ENCODE data around the gene PRKG1. TPM values are rescaled to one million over a fixed set of nuclear protein-coding genes. Genes with fewer than 3 reads are reported as not detected.

The PRKG1 gene
- total RNA-seq, 5 donors from 2014 or later (not counting 1 experiment from before 2014, with no cell fraction given) = 0.03 to 0.26 (median 0.19) TPM; not detected in 1

GRCh38 chr10:51394039-51394438 is 319.8 kb downstream of the PRKG1 start:
- Mint-ChIP-seq H3K4me1 (no peaks in the 10 kb centered on the region), H3K27ac (no peak overlapping the region), H3K36me3 (no peaks in the 10 kb centered on the region), H3K4me3 (no peak overlapping the region), H3K27me3 (no peaks in the 10 kb centered on the region), H3K9me3 (no peaks in the 10 kb centered on the region)
- H3K27ac ChIP-seq (ENCODE audit: low read length) = no peak overlapping the region
- WGBS (ENCODE audit: insufficient coverage) = 100% methylated on average over 1 of the region's 3 CpGs
- no peak overlapping the region for H3K4me3 ChIP-seq (ENCODE audit: control insufficient read depth in 1 of 2, extremely low read depth in 1 of 2, low read length in 1 of 2)
- no peaks in the 10 kb centered on the region for H3K36me3 ChIP-seq (ENCODE audit: control insufficient read depth in 2 of 2, extremely low read depth in 1 of 2, insufficient read depth in 1 of 2, low read length in 1 of 2)
- no peaks in the 10 kb centered on the region for H3K27me3 ChIP-seq (replicated peaks in 1 of 2; ENCODE audit: control insufficient read depth in 2 of 2, extremely low read depth in 1 of 2, insufficient read depth in 2 of 2, low read length in 1 of 2)
- no peak for DNase-seq
- CTCF ChIA-PET = no interaction called here
- POLR2A ChIA-PET = no interaction called here
- no peaks in the 10 kb centered on the region for H3K4me1 ChIP-seq (ENCODE audit: control insufficient read depth in 1 of 2, extremely low read depth in 1 of 2, insufficient read depth in 2 of 2, low read length in 2 of 2)
- H3K9me3 ChIP-seq = no peaks in the 10 kb centered on the region
- ATAC-seq (replicated peaks in 1 of 4) = no peak

DNA sequence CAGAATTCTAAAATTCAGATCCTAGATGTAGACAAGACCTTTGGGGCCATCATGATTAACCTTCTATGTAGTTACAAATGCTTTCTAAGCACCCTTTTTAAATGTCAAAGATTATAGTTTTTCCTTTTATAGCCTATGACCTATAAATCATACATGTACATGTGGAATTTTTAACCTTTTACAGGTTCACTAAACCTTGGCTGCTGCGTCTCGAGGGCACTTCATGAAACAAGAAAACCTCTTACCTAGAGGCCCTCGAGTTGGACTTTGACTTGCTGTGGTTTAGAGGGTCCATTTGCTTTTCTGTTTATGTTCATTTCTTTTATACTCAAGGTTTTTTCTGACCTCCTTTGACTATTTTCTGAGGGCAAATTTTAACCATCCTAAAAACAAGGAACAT is 323.0 kb downstream of the PRKG1 start:
- no peaks in the 10 kb centered on the region for H3K27me3 Mint-ChIP-seq
- no peaks in the 10 kb centered on the region for H3K9me3 Mint-ChIP-seq
- DNase-seq (no peak), ATAC-seq (replicated peaks in 1 of 4) (no peak)
- H3K27ac Mint-ChIP-seq = no peak overlapping the region
- ChIA-PET POLR2A (no interaction called here), CTCF (no interaction called here)
- H3K9me3 ChIP-seq = no peaks in the 10 kb centered on the region
- H3K4me3 Mint-ChIP-seq = no peak overlapping the region
- H3K27me3 ChIP-seq (replicated peaks in 1 of 2; ENCODE audit: control insufficient read depth in 2 of 2, extremely low read depth in 1 of 2, insufficient read depth in 2 of 2, low read length in 1 of 2) = no peaks in the 10 kb centered on the region
- H3K27ac ChIP-seq (ENCODE audit: low read length) = no peak overlapping the region
- no peak overlapping the region for H3K4me3 ChIP-seq (ENCODE audit: control insufficient read depth in 1 of 2, extremely low read depth in 1 of 2, low read length in 1 of 2)
- no peaks in the 10 kb centered on the region for H3K4me1 ChIP-seq (ENCODE audit: control insufficient read depth in 1 of 2, extremely low read depth in 1 of 2, insufficient read depth in 2 of 2, low read length in 2 of 2)
- no CpG with 5 or more reads among the region's 3 CpGs for WGBS (ENCODE audit: insufficient coverage)
- H3K4me1 Mint-ChIP-seq = no peaks in the 10 kb centered on the region
- H3K36me3 Mint-ChIP-seq = no peaks in the 10 kb centered on the region
- no peaks in the 10 kb centered on the region for H3K36me3 ChIP-seq (ENCODE audit: control insufficient read depth in 2 of 2, extremely low read depth in 1 of 2, insufficient read depth in 1 of 2, low read length in 1 of 2)

DNA sequence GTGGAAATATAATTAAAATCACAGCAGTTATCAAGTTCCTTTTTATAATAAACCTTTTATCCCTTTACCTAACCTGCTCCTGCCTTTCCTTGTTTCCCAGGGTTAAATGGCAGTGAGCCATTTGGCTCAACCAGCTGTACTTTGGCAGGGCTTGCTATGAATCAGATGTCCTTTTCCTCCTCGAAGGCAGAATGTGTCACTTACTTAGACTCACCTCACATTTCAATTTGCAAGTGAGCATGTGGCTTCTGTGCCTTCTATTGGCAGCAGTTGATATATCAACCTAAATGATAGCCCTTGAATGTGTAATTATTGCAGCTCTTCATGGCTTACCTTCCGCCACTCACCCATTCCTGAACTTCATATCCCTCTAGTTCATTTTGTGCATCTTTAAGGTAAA is 323.4 kb downstream of the PRKG1 start:
- Histone ChIP-seq H3K27ac (ENCODE audit: low read length) (no peak overlapping the region), H3K27me3 (replicated peaks in 1 of 2; ENCODE audit: control insufficient read depth in 2 of 2, extremely low read depth in 1 of 2, insufficient read depth in 2 of 2, low read length in 1 of 2) (no peaks in the 10 kb centered on the region), H3K4me3 (ENCODE audit: control insufficient read depth in 1 of 2, extremely low read depth in 1 of 2, low read length in 1 of 2) (no peak overlapping the region), H3K9me3 (no peaks in the 10 kb centered on the region), H3K4me1 (ENCODE audit: control insufficient read depth in 1 of 2, extremely low read depth in 1 of 2, insufficient read depth in 2 of 2, low read length in 2 of 2) (no peaks in the 10 kb centered on the region), H3K36me3 (ENCODE audit: control insufficient read depth in 2 of 2, extremely low read depth in 1 of 2, insufficient read depth in 1 of 2, low read length in 1 of 2) (no peaks in the 10 kb centered on the region)
- no peak for DNase-seq
- Mint-ChIP-seq H3K27me3 (no peaks in the 10 kb centered on the region), H3K4me1 (no peaks in the 10 kb centered on the region), H3K9me3 (no peaks in the 10 kb centered on the region), H3K27ac (no peak overlapping the region), H3K4me3 (no peak overlapping the region), H3K36me3 (no peaks in the 10 kb centered on the region)
- ATAC-seq (replicated peaks in 1 of 4) = no peak
- POLR2A ChIA-PET = no interaction called here
- no CpG with 5 or more reads among the region's 2 CpGs for WGBS (ENCODE audit: insufficient coverage)
- CTCF ChIA-PET = no interaction called here

GRCh38 chr10:51399840-51400239 is 325.6 kb downstream of the PRKG1 start:
- POLR2A ChIA-PET = interaction anchor here in 1 of 2 donors (0.7 kb wide), 1 partner anchor 22 kb away, joined by 3 read pairs; no protein-coding TSS in a partner anchor
- CTCF ChIA-PET = no interaction called here
- no peak for ATAC-seq (replicated peaks in 1 of 4)

DNA sequence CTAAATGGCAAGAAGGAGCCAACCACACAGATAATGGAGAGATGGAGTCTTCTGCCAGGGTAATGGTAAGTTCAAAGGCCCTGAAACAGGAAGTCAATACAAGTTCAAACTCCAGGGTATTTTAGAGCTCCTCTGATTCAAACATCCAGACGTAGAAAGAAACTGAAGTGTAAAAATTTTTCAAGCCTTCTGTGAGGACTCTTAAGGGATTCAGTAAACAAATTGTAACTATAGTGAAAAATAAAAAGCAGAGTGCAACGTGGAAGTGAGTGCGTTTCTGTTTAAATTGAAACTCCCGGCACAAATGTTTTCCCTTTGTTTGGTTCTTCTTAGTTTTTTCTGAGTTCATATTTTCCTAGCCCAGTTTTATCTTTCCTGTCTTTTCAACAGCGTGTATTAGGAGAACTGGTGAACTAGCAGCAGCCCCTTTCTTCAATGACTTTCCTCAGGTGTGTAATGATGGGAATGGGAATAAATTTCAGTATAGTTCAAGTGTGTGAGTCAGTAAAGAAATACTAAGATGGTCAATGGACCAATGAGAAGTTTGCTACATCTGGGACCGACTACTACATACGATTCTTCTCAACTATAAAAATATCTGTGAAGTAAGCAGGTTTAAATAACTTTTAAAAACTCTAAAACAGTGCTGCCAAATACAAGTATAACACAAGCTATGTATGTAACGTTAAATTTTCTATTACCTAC is 326.3 kb downstream of the PRKG1 start:
- Mint-ChIP-seq H3K4me1 (no peaks in the 10 kb centered on the region), H3K4me3 (no peak overlapping the region), H3K9me3 (no peaks in the 10 kb centered on the region), H3K27me3 (no peaks in the 10 kb centered on the region), H3K36me3 (no peaks in the 10 kb centered on the region), H3K27ac (no peak overlapping the region)
- DNase-seq (no peak), ATAC-seq (replicated peaks in 1 of 4) (no peak)
- ChIA-PET POLR2A (interaction anchor here in 1 of 2 donors (0.7 kb wide), 1 partner anchor 21 kb away, joined by 3 read pairs; no protein-coding TSS in a partner anchor), CTCF (no interaction called here)
- Histone ChIP-seq H3K4me1 (ENCODE audit: control insufficient read depth in 1 of 2, extremely low read depth in 1 of 2, insufficient read depth in 2 of 2, low read length in 2 of 2) (no peaks in the 10 kb centered on the region), H3K4me3 (ENCODE audit: control insufficient read depth in 1 of 2, extremely low read depth in 1 of 2, low read length in 1 of 2) (no peak overlapping the region), H3K27ac (ENCODE audit: low read length) (no peak overlapping the region), H3K36me3 (ENCODE audit: control insufficient read depth in 2 of 2, extremely low read depth in 1 of 2, insufficient read depth in 1 of 2, low read length in 1 of 2) (no peaks in the 10 kb centered on the region), H3K9me3 (no peaks in the 10 kb centered on the region), H3K27me3 (replicated peaks in 1 of 2; ENCODE audit: control insufficient read depth in 2 of 2, extremely low read depth in 1 of 2, insufficient read depth in 2 of 2, low read length in 1 of 2) (no peaks in the 10 kb centered on the region)
- 80% methylated on average over 2 of the region's 8 CpGs for WGBS (ENCODE audit: insufficient coverage)

More at GRCh38 chr10:51399840-51400239, 325.6 kb downstream of the PRKG1 start:
- H3K4me3 Mint-ChIP-seq = no peak overlapping the region
- no peaks in the 10 kb centered on the region for H3K4me1 Mint-ChIP-seq
- Histone ChIP-seq H3K36me3 (ENCODE audit: control insufficient read depth in 2 of 2, extremely low read depth in 1 of 2, insufficient read depth in 1 of 2, low read length in 1 of 2) (no peaks in the 10 kb centered on the region), H3K4me3 (ENCODE audit: control insufficient read depth in 1 of 2, extremely low read depth in 1 of 2, low read length in 1 of 2) (no peak overlapping the region), H3K9me3 (no peaks in the 10 kb centered on the region), H3K27me3 (replicated peaks in 1 of 2; ENCODE audit: control insufficient read depth in 2 of 2, extremely low read depth in 1 of 2, insufficient read depth in 2 of 2, low read length in 1 of 2) (no peaks in the 10 kb centered on the region), H3K4me1 (ENCODE audit: control insufficient read depth in 1 of 2, extremely low read depth in 1 of 2, insufficient read depth in 2 of 2, low read length in 2 of 2) (no peaks in the 10 kb centered on the region), H3K27ac (ENCODE audit: low read length) (no peak overlapping the region)
- H3K27me3 Mint-ChIP-seq = no peaks in the 10 kb centered on the region
- WGBS (ENCODE audit: insufficient coverage) = no CpG with 5 or more reads among the region's 6 CpGs
- H3K27ac Mint-ChIP-seq = no peak overlapping the region
- H3K9me3 Mint-ChIP-seq = no peaks in the 10 kb centered on the region
- DNase-seq = no peak
- no peaks in the 10 kb centered on the region for H3K36me3 Mint-ChIP-seq

DNA sequence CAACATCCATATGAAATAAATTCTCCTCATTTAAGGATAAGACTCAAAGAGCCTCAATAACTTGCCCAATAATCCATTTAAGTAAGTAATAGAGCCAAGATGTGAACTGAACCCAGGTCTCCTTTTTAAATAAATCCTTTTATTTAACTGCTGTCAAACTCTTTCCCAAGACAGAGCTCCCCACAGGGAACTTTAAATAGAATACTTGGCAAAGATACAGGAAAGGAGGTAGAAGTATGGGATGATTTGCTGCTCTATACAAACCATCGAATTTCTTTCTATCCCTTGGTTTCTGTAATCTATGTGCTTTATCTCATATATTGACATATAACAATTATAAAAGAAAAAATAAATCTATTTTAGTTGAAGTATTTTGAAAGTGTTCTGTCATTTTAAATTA is 329.2 kb downstream of the PRKG1 start:
- no peaks in the 10 kb centered on the region for H3K36me3 Mint-ChIP-seq
- no peaks in the 10 kb centered on the region for H3K4me1 Mint-ChIP-seq
- H3K27ac ChIP-seq (ENCODE audit: low read length) = no peak overlapping the region
- no CpG with 5 or more reads among the region's 1 CpG for WGBS (ENCODE audit: insufficient coverage)
- ChIA-PET POLR2A (interaction anchor here in 1 of 2 donors (0.7 kb wide), 1 partner anchor 175 kb away, joined by 3 read pairs; no protein-coding TSS in a partner anchor), CTCF (no interaction called here)
- no peaks in the 10 kb centered on the region for H3K36me3 ChIP-seq (ENCODE audit: control insufficient read depth in 2 of 2, extremely low read depth in 1 of 2, insufficient read depth in 1 of 2, low read length in 1 of 2)
- no peak for DNase-seq
- H3K27me3 Mint-ChIP-seq = no peaks in the 10 kb centered on the region
- no peaks in the 10 kb centered on the region for H3K4me1 ChIP-seq (ENCODE audit: control insufficient read depth in 1 of 2, extremely low read depth in 1 of 2, insufficient read depth in 2 of 2, low read length in 2 of 2)
- H3K27ac Mint-ChIP-seq = no peak overlapping the region
- no peak overlapping the region for H3K4me3 Mint-ChIP-seq
- H3K27me3 ChIP-seq (replicated peaks in 1 of 2; ENCODE audit: control insufficient read depth in 2 of 2, extremely low read depth in 1 of 2, insufficient read depth in 2 of 2, low read length in 1 of 2) = no peaks in the 10 kb centered on the region
- no peaks in the 10 kb centered on the region for H3K9me3 Mint-ChIP-seq
- H3K4me3 ChIP-seq (ENCODE audit: control insufficient read depth in 1 of 2, extremely low read depth in 1 of 2, low read length in 1 of 2) = no peak overlapping the region
- ATAC-seq (replicated peaks in 1 of 4) = no peak
- no peaks in the 10 kb centered on the region for H3K9me3 ChIP-seq
